ENCODE measurements around the gene GRIK3.
"Not testable (repeated sequence)": the region's sequence is repeated elsewhere in the genome, so short reads cannot be mapped to it uniquely, and the experiment has no call there.

The GRIK3 gene

DNA sequence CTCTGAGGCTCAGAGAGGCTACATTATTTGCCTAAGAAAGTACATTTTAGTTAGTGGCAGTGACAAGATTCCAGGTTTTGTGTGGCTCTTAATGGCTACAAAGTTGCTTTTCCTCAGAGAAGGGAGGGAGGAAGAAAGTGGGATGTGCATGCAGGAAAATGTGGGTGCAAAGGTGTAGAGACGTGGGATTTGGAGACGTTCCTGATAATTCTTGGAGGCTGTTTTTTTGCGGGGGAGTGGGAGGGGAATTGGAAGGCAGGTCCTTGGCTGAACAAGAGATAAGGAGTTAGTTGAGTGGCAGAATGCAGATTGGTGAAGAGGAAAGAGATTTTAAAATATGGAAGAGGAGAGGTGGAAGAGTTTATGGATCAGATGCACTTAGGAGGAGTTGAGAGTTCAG lies 258.1 kb downstream of the GRIK3 start:
- DNase-seq, result no peak

DNA sequence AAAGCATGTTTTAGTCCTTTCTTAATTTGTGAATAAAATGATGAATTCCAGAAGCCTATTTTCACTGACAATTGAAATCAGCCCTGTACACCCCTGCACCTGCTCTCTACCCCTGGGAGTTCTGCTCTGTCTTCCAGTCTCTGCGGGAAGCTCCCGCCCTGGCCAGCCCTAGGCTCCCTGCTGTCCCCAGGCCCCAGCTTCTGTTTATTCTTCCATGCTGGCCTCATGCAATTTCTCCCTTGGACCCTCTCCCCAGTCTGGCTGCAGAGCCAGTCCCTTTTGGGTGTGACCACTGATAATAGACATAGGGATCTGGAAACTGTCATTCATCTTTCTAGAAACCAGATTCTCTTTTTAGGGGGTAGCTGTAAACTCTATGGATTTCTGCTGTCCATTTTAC lies 258.6 kb downstream of the GRIK3 start:
- no peak for DNase-seq

DNA sequence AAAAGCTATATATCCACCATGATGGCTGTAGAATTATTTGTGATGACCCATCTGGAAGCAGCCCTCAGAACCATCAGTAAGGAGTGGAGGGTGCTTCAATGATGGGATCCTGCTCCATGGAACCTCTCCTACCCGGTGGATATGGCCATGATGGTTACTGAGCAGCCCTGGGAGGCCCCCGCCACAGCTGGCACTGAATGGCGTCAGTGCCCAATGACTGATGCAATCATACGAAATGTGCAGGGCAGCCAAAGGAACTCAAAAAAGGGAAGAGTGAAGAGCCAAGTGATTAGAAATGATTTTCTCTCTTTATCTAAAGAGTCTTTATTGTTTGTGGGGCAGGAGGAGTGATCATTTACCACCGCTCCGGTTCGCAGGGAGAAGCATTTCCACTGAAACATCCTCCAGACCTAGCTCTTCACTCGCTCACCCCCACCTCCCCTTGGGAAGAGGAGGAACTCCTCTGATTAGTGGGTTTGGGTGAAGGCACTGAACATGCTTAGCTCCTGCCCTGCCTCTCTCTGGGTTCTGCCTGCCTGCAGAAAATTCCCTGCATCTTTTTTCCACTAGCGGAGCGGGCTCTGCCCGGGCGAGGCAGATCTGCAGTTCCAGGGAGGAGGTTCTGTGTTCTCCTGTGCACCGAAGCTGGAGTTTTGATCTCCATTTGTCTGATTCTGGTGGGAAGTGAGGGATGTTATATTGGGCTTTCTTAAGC lies 260.3 kb downstream of the GRIK3 start:
- DNase-seq, result no peak

DNA sequence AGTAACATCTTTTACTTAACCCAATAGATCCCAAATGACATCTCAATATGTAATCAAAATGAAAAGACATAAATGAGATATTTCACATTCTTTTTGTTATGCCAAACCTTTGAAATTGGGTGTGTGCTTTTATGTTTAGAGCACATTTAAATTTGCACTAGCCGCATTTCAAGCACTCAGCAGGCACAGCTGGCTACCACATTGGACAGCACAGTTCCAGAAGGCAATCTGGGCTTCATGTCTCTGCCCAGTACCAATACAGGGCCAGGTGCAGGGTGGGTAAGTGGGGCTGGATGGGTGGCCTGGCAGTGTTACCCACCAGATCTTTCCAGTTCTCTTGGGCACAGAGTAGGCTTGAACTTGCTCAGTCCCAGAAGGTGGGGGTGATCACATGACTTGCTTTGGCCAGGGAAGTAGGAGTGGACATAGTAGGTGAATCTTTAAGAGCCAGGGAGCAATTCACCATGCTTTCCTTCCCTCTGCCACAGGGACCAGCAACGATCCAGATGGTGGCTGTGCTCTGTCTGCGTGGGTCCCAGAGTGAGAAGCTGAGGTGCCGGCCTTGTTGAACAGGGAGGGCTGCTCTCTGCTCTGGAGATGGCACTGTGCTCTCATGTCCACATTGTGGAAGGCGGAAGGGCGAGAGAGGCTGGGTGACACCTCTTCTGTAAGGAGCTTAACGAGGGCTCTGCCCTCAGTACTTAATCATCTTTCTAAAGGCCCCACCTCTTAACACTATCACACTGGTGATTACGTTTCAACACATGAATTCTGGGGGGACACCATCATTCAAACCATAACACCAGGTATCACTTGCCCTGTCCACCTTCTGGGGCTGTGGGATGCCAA lies 261.4 kb downstream of the GRIK3 start:
- DNase-seq, result no peak

DNA sequence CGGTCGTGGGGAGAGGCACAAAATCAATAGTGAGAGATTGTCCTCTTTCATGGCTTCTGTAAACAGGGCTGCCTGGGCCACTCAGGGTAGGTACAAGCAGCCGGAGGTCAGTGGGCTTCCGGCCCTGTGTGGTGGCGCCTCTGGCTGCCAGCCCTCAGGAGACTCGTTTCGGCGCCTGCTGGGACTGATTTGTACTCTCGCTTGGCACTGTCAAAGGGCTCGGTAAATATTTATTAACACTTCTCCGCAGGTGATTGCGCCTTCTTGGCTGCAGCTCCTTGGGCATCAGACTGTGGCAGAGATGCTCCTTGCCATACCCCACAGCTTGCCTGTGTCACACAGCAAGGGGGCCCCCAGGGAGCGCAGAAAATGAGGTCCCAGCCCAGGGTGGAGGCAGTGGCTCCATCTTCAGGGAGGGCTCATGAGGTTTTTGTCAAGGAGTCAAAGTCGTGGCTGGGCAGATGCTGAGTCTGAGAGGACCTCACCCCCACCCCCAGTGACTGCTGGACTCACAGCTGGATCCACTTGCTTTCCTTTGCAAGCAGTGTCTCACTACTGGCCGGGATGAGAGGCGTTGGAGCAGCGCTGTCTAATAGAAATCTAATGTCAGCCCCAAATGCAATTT lies 262.5 kb downstream of the GRIK3 start:
- no peak for DNase-seq

DNA sequence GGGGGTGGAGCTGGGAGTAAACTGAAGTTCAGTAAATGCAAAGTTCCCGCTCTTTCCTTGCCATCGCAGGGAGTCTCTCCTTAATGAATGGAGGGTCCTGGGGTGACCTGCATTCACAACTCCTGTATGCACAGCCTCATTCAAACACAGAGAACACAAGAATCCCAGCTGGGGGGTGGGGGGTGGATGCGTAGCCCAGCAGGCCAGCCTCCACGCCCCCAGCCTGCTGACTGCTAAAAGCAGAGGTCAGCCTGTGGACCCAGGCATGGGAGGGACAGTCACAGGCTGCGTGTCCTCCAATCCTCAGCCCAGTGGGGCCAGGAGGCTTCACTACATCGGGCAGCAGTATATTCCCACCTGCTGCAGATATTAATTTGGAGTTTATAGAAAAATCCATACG lies 263.1 kb downstream of the GRIK3 start:
- no peak for DNase-seq

DNA sequence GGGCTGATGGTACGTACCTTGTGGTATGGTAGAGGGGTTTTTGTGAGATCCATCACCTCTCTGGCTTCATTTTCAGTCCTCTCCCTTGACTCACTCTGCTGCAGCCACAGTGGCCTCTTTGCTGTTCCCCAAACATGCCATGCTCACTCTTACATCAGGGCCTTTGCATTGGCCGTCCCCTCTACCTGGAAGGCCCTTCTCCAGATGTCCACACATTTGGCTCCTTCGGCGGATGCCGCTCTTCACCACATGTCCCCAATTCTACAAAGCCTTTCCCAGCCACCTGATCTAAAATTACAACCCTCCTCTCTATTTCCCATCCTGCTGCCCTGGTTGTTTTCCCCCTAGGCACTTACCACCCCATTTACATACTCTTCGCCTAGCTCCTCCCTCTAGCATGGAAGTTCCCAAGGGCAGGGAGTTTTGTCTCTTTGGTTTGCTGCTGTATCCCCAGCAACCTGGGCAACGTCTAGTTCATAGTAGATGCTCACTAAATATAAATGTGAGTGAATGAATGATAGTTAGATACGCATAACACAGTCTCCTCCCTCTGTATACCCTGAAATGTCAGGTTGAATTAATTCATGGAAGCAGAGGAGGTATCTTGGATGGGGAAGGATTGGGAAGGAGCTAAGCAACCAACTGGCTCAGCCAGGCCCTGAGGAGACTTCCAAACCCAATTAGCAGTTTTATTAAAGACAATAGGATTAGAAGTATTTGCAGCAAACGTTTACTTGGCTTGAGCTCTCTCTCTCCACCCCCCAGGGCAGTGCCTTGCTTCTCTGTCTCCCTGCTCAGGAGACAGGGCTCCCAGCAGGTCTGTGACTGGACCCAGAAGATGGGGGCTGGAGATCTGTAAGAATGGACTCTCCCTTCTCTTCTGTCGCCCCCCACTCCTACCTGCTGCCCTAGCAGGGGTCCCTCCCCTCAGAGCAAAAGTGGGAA lies 264.2 kb downstream of the GRIK3 start:
- no peak for DNase-seq

DNA sequence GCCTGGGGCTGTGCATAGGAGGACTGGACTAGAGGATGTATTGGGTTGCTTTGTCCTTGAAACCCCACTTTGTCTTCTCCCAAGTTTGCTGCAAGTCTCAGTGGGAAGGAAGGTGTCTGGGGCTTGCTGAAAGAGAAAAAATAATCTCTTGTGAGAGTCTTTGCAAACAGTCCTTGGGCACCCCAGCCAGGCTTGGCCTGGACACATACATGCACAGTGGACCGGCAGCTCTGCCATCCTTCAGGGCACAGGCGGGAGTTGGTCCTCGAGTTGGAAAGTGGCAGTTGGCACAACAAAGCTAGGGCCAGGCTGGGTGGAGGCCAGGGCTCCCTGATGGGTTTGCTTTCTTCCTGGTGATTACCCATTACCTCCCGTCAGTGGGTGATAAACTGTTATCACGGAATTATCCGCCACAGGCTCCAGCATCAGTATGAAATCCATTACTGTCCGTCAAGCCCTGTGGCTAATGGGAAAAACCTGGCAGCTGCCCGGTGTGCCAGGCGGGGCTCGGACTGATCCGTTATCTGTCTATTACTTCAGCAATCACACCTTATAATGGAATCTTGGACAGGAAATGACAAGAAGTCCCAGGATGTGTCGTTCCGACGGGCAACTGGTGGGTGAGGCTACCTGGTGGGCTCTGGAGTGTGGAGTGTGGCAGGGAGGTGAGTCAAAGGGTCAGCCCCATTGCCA lies 265.7 kb downstream of the GRIK3 start:
- DNase-seq, result no peak

DNA sequence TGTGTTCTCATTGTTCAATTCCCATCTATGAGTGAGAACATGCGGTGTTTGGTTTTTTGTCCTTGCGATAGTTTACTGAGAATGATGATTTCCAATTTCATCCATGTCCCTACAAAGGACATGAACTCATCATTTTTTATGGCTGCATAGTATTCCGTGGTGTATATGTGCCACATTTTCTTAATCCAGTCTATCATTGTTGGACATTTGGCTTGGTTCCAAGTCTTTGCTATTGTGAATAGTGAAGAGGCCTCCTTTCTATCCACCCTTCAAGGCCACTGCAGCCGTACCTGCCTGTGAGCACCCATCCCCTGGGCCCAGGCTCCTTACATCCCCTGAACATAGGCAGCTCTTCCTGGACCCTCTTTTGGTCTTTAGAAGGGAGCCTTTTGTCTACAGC lies 266.9 kb downstream of the GRIK3 start:
- DNase-seq, result not testable (repeated sequence)

DNA sequence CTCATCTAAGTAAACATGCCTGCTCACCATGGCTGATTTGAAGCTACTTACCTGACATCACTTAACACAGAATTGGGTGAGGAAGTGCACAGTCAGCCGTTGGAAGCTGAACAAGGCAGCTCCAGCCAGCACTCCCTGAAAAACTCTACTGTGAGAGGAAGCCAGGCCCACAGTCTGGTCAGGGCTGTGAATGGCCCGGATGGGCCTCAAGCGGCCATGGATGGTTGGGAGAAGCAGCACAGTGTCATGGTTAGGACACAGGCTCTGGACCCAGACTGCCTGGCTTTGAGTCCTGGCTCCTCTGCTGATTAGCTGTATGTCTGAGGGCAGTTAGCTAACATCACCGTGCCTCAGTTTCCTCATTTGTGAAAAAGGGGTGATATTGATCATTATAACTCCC lies 267.8 kb downstream of the GRIK3 start:
- no peak for DNase-seq

DNA sequence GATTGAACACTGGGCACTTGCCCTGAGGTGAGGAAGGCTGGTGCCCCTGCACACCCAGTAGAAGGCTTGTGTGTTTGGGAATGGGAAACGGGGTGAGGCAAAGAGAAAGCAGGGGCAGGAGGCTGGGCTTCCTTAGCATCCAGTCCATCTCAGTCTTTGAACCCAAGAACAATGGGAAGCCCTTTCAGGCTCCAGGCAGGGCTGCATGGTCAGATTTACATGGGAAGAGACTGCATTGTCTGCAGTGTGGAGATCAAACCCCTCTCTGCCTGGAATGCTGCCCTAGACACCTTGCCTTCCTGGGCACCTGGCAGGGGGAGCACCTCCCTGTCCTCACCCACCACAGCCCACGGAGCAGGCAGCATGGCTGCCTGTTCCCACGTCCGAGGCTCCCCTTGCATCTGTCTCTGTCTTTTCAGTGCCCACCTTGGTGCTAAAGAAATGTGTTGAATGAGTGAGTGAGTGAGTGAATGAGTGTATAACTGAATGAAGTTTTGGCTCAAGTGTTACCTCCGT lies 268.5 kb downstream of the GRIK3 start:
- no peak for DNase-seq

DNA sequence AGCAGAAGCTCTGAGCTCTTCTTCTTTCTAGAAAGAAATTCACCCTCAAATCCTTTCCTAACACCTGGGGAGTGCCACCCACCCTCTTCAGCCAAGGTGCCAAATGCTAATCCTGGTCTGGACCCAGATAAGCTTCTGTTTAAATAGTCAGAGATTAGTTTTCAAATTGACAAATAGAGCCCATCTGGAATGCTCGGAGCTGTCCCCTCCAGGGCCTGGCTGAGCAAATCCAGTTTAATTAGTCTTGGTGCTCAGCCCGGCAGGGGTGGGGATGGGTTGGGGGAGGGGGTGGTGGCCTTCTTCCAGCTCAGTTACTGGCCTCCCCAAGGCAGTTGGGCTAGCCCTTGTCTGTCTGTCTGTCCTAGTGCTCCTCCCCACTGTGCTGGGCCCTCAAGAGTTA lies 269.5 kb downstream of the GRIK3 start:
- no peak for DNase-seq

DNA sequence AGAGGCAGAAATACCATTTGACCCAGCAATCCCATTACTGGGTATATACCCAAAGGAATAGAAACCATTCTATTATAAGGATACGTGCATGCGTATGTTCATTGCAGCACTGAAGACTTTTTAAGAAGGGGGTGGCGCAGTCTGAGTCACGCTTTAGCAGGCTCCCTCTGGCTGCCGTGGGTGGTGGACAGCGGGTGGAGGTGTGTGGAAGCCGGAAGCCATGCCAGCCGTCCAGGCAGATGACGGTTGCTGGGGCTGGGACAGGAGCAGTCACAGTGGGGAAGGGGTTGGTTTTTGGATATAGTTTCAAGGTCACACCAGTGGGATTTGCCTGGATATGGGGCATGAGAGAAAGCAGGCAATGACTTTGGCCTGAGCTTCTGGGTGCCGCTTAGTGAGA lies 270.5 kb downstream of the GRIK3 start:
- no peak for DNase-seq

DNA sequence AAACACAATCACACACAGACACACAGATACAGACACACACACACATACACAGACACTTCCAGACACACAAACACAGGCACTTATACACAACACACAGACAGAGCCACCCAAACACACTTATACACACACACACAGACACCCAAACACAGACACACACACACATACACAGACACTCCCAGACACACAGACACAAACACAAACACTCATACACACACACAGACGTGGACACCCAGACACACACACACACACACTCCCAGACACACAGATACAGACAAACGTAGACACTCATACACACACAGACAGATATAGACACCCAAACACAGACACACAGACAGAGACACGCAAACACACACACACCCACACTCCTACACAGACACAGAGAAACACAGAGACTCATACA lies 272.1 kb downstream of the GRIK3 start:
- DNase-seq, result no peak

DNA sequence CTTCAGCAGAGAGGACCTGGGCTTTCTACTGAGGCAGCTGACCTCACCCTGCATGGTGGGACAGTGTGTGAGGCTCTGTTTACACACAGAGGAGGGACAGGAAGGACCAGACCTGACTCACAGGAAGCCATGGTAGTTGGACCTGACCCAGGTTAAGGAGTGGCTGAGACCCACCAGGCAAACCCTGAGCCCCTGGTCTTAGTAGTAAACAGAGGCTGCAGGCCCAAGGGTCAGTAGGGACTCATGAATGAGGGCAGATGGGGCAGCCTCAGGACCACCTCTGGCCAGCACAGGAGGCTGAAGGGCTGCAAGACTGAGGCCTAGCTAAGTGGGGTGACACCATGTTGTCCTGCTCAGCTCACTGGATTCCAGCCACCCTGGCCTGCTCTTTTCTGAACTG lies 273.2 kb downstream of the GRIK3 start:
- DNase-seq, result no peak

DNA sequence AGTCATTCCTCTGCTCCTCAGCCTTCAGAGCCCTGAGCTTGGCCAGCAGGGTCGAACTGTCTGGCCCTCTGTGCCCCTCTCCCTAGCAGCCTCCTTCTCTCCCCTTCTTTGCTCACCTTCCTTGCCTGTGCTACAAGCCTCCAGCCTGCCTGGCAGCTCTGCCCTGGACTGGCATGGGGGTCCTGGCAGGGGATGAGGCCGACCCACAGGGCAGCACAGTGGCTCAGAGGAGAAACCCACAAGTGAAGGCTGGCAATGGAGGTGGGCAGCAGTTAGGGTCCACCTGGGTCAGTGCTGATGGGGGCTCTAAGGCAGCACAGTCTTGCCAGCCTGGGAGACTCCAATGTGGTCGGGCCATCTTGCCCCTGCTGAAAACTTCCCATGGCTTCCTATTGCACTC lies 274.2 kb downstream of the GRIK3 start:
- DNase-seq, result no peak

DNA sequence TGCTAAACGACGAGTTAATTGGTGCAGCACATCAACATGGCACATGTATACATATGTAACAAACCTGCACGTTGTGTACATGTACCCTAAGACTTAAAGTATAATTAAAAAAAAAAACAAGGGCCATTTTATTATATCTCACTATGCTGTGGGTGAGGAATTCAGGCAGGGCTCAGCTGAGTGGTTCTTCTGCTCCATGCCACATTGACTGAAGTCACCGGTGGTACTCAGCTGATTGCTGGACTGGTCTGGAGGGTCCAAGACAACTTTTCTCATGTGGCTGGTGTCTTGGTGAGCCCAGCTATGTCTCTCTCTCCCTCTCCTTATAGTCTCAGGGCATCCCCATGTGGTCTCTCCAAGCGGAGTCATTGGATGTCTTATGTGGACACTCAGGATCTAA lies 275.0 kb downstream of the GRIK3 start:
- no peak for DNase-seq

DNA sequence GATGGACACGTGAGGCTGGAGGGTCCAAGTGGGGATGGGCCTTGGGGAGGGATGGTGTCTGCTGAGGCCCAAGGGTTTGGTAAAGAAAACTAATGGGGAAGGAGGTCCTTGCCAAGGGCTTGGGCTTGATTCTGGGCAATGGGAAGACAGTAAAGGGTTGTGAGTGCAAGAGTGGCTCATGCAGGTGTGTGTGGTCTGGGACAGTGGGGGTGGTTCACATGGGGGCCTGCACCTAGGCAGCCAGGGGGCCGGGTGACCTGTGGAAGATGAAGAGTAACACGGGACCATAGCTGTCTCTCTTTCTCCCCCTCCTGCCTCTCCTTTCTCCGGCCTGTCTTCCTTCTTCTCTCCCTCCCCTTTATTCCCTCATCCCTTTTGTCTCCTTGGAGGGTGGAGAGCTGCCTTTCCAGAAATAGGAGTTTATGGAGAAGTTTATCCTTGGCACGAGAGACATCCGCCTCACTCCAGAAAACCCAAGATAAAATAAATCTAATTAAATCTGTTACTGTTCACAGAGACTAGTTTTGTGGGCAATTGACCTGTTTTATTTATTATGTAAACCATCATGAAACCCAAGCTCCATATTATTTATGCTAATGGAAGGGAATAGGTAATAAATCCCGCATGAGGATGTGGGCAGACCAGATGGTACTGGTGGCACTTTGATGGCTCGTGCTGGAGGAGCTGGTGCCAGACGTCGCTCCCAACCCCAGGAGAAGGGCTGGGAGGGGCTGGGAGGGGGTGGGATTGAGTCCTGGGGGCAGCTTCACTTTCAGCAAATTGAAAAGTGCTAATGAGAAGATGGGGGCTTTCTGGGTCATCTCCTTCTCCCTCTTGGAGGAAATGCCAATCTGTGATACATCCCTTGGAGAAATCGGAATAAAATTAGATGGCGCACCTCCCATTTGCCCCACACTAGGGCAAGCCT lies 278.7 kb downstream of the GRIK3 start:
- no peak for DNase-seq

DNA sequence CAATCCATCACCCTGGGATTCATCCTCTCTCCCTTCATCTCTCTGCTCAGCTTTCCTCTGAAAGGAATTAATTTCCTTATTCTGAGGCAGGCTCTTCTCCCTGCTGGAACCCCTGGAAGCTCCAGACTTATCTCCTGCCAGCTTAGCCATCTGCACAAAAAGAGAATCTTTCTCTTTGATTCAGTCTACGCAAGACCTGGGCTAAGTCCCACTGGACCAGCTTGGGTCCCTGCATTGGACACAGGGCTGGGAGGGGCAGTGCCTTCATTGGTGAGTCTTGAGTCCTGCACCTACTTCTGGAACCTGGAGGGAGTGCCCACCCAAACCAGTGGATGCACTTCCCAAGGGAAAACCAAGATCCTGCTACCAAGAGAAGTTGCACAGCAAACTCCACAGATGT lies 279.9 kb downstream of the GRIK3 start:
- no peak for DNase-seq

DNA sequence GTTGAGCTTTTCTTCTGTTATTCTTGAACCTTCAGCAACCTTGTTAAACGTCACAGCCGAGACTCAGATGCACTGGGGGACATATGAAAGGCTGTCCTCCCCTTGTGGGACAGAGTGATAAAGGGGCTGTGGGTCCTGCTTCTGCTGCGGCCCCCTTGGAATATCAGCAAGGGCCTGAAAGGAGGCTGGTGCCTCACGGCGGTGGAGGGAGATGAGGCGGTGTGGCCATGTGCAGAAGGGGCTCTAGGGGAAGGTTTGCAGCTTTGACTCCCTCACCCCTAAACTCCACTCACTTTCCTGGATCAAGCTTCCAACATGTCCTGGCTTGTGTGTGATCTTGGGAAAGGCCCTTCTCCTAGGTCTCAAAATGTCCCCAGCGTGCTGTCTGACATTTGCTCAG lies 280.9 kb downstream of the GRIK3 start:
- no peak for DNase-seq

DNA sequence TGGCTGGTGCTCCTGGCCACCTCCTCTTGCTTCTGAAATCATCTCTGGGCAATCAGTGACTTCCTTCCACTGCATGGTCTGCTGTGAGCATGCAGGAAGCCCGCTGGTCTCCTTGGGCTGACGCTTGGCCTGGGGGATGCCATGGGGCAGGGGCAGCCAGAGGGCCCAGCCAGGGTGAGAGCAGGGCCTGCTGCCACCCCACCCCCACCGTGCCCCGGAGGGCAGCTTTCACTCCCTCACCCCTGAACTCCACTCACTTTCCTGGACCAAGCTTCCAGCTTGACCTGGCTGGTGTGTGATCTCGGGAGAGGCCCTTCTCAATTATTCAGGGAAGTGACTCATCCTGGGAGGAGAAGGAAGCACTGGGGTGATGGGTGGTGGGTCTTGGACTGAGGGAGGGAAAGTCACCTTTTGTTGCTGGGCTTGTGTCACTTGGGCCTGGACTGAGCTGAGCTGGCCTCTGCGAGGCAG lies 281.4 kb downstream of the GRIK3 start:
- DNase-seq, result no peak

All from amniotic stem cell (primary cell).